Naive B cell (primary cell): ENCODE results near the gene CXCR5. TPM values are rescaled to one million over a fixed set of nuclear protein-coding genes. Genes with fewer than 3 reads are reported as not detected.

Experiments used
- ATAC-seq, 2 donors: fragments of 150-1000 bp; cut with Tn5 transposase; 2 replicates each; pipeline ENCODE4 v1.10.0; 2021; ENCODE audit warnings: low read depth in 2 of 2, mild to moderate bottlenecking in 2 of 2, moderate library complexity in 2 of 2
- DNase-seq: peaks from one replicate; pipeline ENCODE4 v3.0.0; 2022
- H3K27ac Mint-ChIP-seq, 6 donors: one replicate each; pipeline ENCODE4 v1.8.0; 2020 to 2022; ENCODE audit warnings: mild to moderate bottlenecking in 6 of 6, mixed read lengths in 6 of 6, moderate library complexity in 5 of 6, inconsistent platforms in 2 of 6
- H3K27me3 Mint-ChIP-seq, 3 donors: one replicate each; pipeline ENCODE4 v1.8.0; 2021 to 2022; ENCODE audit warnings: mixed read lengths in 3 of 3, mild to moderate bottlenecking in 1 of 3
- H3K36me3 Mint-ChIP-seq, 2 donors: one replicate each; pipeline ENCODE4 v1.8.0; 2020 to 2022; ENCODE audit warnings: mixed read lengths in 2 of 2, inconsistent platforms in 1 of 2, mild to moderate bottlenecking in 1 of 2
- H3K4me1 Mint-ChIP-seq, 3 donors: one replicate each; pipeline ENCODE4 v1.8.0; 2020 to 2022; ENCODE audit warnings: mixed read lengths in 3 of 3, inconsistent platforms in 1 of 3, mild to moderate bottlenecking in 1 of 3, moderate library complexity in 1 of 3
- H3K4me3 Mint-ChIP-seq, 8 donors: one replicate each; pipeline ENCODE4 v1.8.0; 2020 to 2022; ENCODE audit warnings: mild to moderate bottlenecking in 8 of 8, mixed read lengths in 8 of 8, moderate library complexity in 8 of 8, inconsistent platforms in 2 of 8
- H3K9me3 Mint-ChIP-seq, 7 donors: one replicate each; pipeline ENCODE4 v1.8.0; 2020 to 2022; ENCODE audit warnings: mixed read lengths in 7 of 7, mild to moderate bottlenecking in 5 of 7, inconsistent platforms in 2 of 7, moderate library complexity in 1 of 7
- polyA plus RNA-seq, 6 donors: library from polyadenylated mRNA; unstranded; fragments of 300-500 nt; fragmentation: Illumina TruSeq; gene quantifications; one replicate each; pipeline ENCODE4 v1.2.3, GENCODE V29; 2021; ENCODE audit warnings: low read depth in 6 of 6

CXCR5 gene
- polyA plus RNA-seq, 6 donors from 2014 or later = 101 to 157 (median 116) TPM

GRCh38 chr11:118896472-118896913 is 12.8 kb downstream of the CXCR5 start:
- Mint-ChIP-seq H3K36me3 (peaks cover 5 to 28% of the 10 kb centered on the region in 2 donors), H3K4me3 (peak overlapping the region; percentile 87 to 94 (median 91)), H3K27me3 (no peaks in the 10 kb centered on the region), H3K4me1 (peaks cover 69 to 87% (median 80%) of the 10 kb centered on the region in 3 donors), H3K27ac (peak overlapping the region; percentile 95 to 100 (median 98)), H3K9me3 (no peaks in the 10 kb centered on the region)
- ATAC-seq = no peak
- DNase-seq = no peak

- peaks cover 5 to 34% of the 10 kb centered on the region in 2 donors for H3K36me3 Mint-ChIP-seq
- ATAC-seq (no peak), DNase-seq (no peak)
- peak overlapping the region; percentile 95 to 100 (median 98) for H3K27ac Mint-ChIP-seq
- H3K4me3 Mint-ChIP-seq = peak overlapping the region; percentile 83 to 94 (median 91)
- H3K9me3 Mint-ChIP-seq = no peaks in the 10 kb centered on the region
- H3K27me3 Mint-ChIP-seq = no peaks in the 10 kb centered on the region
- peaks cover 70 to 87% (median 77%) of the 10 kb centered on the region in 3 donors for H3K4me1 Mint-ChIP-seq
These were observed 13.4 kb downstream of the CXCR5 start for GRCh38 chr11:118896921-118897591.

GRCh38 chr11:118897721-118898310 is 14.1 kb downstream of the CXCR5 start:
- ATAC-seq = no peak
- H3K4me1 Mint-ChIP-seq = peaks cover 63 to 82% (median 69%) of the 10 kb centered on the region in 3 donors
- H3K27ac Mint-ChIP-seq = peak overlapping the region; percentile 93 to 100 (median 98)
- peaks cover 4 to 37% of the 10 kb centered on the region in 2 donors for H3K36me3 Mint-ChIP-seq
- no peak for DNase-seq
- H3K4me3 Mint-ChIP-seq = peak overlapping the region; percentile 83 to 94 (median 91)
- H3K9me3 Mint-ChIP-seq = no peaks in the 10 kb centered on the region
- no peaks in the 10 kb centered on the region for H3K27me3 Mint-ChIP-seq

- peaks cover 57 to 74% (median 61%) of the 10 kb centered on the region in 3 donors for H3K4me1 Mint-ChIP-seq
- H3K27me3 Mint-ChIP-seq = no peaks in the 10 kb centered on the region
- ATAC-seq (no peak), DNase-seq (no peak)
- H3K4me3 Mint-ChIP-seq = peak overlapping the region in 3 of 8 donors; percentile 6 to 90 (median 39)
- H3K27ac Mint-ChIP-seq = peak overlapping the region in 5 of 6 donors; percentile 9 to 98 (median 80)
- H3K9me3 Mint-ChIP-seq = no peaks in the 10 kb centered on the region
- H3K36me3 Mint-ChIP-seq = peaks cover 0 to 36% of the 10 kb centered on the region in 2 donors
These were observed 15.0 kb downstream of the CXCR5 start for GRCh38 chr11:118898400-118899295.

- Mint-ChIP-seq H3K4me3 (peak overlapping the region in 1 of 8 donors; percentile 9), H3K9me3 (no peaks in the 10 kb centered on the region), H3K36me3 (peaks cover 0 to 30% of the 10 kb centered on the region in 2 donors), H3K4me1 (peaks cover 51 to 68% (median 54%) of the 10 kb centered on the region in 3 donors), H3K27ac (peak overlapping the region in 2 of 6 donors; percentile 69 to 98), H3K27me3 (no peaks in the 10 kb centered on the region)
- DNase-seq = no peak
- ATAC-seq = no peak
These were observed 15.6 kb downstream of the CXCR5 start for GRCh38 chr11:118899296-118899688.

GRCh38 chr11:118899706-118900360 is 16.1 kb downstream of the CXCR5 start:
- Mint-ChIP-seq H3K27me3 (no peaks in the 10 kb centered on the region), H3K4me1 (peaks cover 45 to 62% (median 49%) of the 10 kb centered on the region in 3 donors), H3K9me3 (no peaks in the 10 kb centered on the region), H3K4me3 (peak overlapping the region in 2 of 8 donors; percentile 9 to 65), H3K27ac (peak overlapping the region in 4 of 6 donors; percentile 69 to 98 (median 84)), H3K36me3 (peaks cover 0 to 24% of the 10 kb centered on the region in 2 donors)
- DNase-seq (no peak), ATAC-seq (no peak)

- DNase-seq = no peak
- peak overlapping the region in 5 of 6 donors; percentile 78 to 98 (median 84) for H3K27ac Mint-ChIP-seq
These were observed 17.1 kb downstream of the CXCR5 start for GRCh38 chr11:118900535-118901384.

GRCh38 chr11:118901494-118902335 is 18.0 kb downstream of the CXCR5 start:
- peak overlapping the region in 4 of 8 donors; percentile 32 to 72 (median 55) for H3K4me3 Mint-ChIP-seq
- H3K4me1 Mint-ChIP-seq = peaks cover 28 to 51% (median 33%) of the 10 kb centered on the region in 3 donors
- H3K36me3 Mint-ChIP-seq = peaks cover 0 to 11% of the 10 kb centered on the region in 2 donors
- DNase-seq (no peak), ATAC-seq (no peak)
- H3K9me3 Mint-ChIP-seq = no peaks in the 10 kb centered on the region
- peak overlapping the region in 2 of 6 donors; percentile 50 to 70 for H3K27ac Mint-ChIP-seq
- no peaks in the 10 kb centered on the region for H3K27me3 Mint-ChIP-seq

More at GRCh38 chr11:118900535-118901384, 17.1 kb downstream of the CXCR5 start:
- Mint-ChIP-seq H3K36me3 (peaks cover 0 to 15% of the 10 kb centered on the region in 2 donors), H3K4me3 (peak overlapping the region in 3 of 8 donors; percentile 6 to 49 (median 33)), H3K27me3 (no peaks in the 10 kb centered on the region), H3K4me1 (peaks cover 36 to 53% (median 40%) of the 10 kb centered on the region in 3 donors), H3K9me3 (no peaks in the 10 kb centered on the region)
- no peak for ATAC-seq

- H3K9me3 Mint-ChIP-seq = no peaks in the 10 kb centered on the region
- H3K4me3 Mint-ChIP-seq = peak overlapping the region in 2 of 8 donors; percentile 49 to 61
- no peaks in the 10 kb centered on the region for H3K27me3 Mint-ChIP-seq
- DNase-seq (no peak), ATAC-seq (no peak)
- peaks cover 0 to 11% of the 10 kb centered on the region in 2 donors for H3K36me3 Mint-ChIP-seq
- H3K4me1 Mint-ChIP-seq = peaks cover 30 to 51% (median 33%) of the 10 kb centered on the region in 3 donors
- peak overlapping the region in 1 of 6 donors; percentile 22 for H3K27ac Mint-ChIP-seq
These were observed 18.9 kb downstream of the CXCR5 start for GRCh38 chr11:118902336-118903203.

GRCh38 chr11:118903204-118904015 is 19.7 kb downstream of the CXCR5 start:
- peak overlapping the region in 3 of 6 donors; percentile 22 to 83 (median 62) for H3K27ac Mint-ChIP-seq

More at GRCh38 chr11:118903204-118904015, 19.7 kb downstream of the CXCR5 start:
- H3K36me3 Mint-ChIP-seq = peaks cover 0 to 11% of the 10 kb centered on the region in 2 donors
- no peak overlapping the region for H3K4me3 Mint-ChIP-seq
- DNase-seq = no peak
- H3K27me3 Mint-ChIP-seq = no peaks in the 10 kb centered on the region
- H3K4me1 Mint-ChIP-seq = peaks cover 33 to 51% (median 35%) of the 10 kb centered on the region in 3 donors
- ATAC-seq = no peak
- H3K9me3 Mint-ChIP-seq = no peaks in the 10 kb centered on the region
